ENCODE measurements around the gene C2orf76. TPM values are rescaled to one million over a fixed set of nuclear protein-coding genes. Genes with fewer than 3 reads are reported as not detected.

The C2orf76 gene
- total and polyA plus RNA-seq, 2 of the 4 experiments (the other 2 are of a cell fraction): 10.6 to 12.6 TPM

DNA sequence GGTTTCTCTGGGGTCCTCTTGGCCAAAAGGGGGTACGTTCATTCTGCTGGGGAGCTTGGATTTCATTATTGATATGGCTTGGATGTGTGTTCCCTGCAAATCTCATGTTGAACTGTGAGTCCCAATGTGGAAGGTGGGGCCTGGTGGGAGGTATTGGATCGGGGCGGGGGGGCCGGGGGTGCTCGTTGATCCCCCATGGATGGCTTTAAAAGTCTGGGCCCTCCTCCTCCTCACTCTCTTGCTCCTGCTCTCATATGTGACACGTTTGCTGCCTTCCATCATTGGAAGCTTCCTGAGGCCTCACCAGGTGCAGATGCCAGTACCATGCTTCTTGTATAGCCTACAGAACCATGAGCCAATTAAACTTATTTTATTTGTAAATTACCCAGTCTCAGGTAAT is 11.9 kb upstream of the C2orf76 start:
- no peaks in the 10 kb centered on the region for H3K9me1 ChIP-seq (ENCODE audit: insufficient read depth, low read length)
- no peaks in the 10 kb centered on the region for H3K9me3 ChIP-seq (ENCODE audit: control insufficient read depth, insufficient read depth, low read length)
- intact Hi-C loops (cut with micrococcal nuclease) (no loop called here), in situ Hi-C loops (cut with MboI; ENCODE audit: low sequenced_read_pairs) (no loop called here), dilution Hi-C loops (cut with HindIII; ENCODE audit: low sequenced_read_pairs, unreplicated experiment) (no loop called here)
- H2BK15ac ChIP-seq (ENCODE audit: low read depth, low read length): no peak overlapping the region
- no peak overlapping the region for H3K4ac ChIP-seq (ENCODE audit: low read depth, low read length)
- no peak overlapping the region for H3K23ac ChIP-seq (ENCODE audit: low read depth, low read length)
- H4K20me1 ChIP-seq (ENCODE audit: insufficient read depth, low read length): no peaks in the 10 kb centered on the region
- H3K4me3 ChIP-seq (ENCODE audit: insufficient read depth, low read depth, low read length): no peak overlapping the region
- no peaks in the 10 kb centered on the region for H3K79me1 ChIP-seq (ENCODE audit: low read depth in 1 of 2, low read length in 2 of 2)
- POLR2A ChIA-PET (ENCODE audit: unreplicated experiment): no interaction called here
- CTCF ChIA-PET: no interaction called here
- no peak overlapping the region for H3K4me2 ChIP-seq (ENCODE audit: low read depth, low read length)
- H2BK120ac ChIP-seq (ENCODE audit: low read depth, low read length): no peak overlapping the region
- no peak for DNase-seq
- WGBS, 2 experiments (ENCODE audit: extremely low coverage in 2 of 2, insufficient read length in 1 of 2): no CpG with 5 or more reads among the region's 6 CpGs
- no peak overlapping the region for H2AK5ac ChIP-seq (ENCODE audit: low read depth, low read length)
- H4K5ac ChIP-seq (ENCODE audit: low read depth, low read length): no peak overlapping the region
- H4K91ac ChIP-seq (ENCODE audit: insufficient read depth, low read depth, low read length): no peak overlapping the region
- H3K14ac ChIP-seq (replicated peaks; ENCODE audit: low read depth, low read length): no peak overlapping the region
- no peaks in the 10 kb centered on the region; the same call in 1 of the 2 replicates for H3K27me3 ChIP-seq (ENCODE audit: control insufficient read depth, insufficient read depth, low read length)
- no peak overlapping the region for H2AFZ ChIP-seq (replicated peaks; ENCODE audit: low read length, poor library complexity)
- no peak for ATAC-seq (ENCODE audit: low read depth)
- H3K9ac ChIP-seq (ENCODE audit: low read depth, low read length): no peak overlapping the region
- H4K8ac ChIP-seq (ENCODE audit: low read depth in 2 of 2, low read length in 2 of 2): no peak overlapping the region
- no peaks in the 10 kb centered on the region for H3K4me1 ChIP-seq (ENCODE audit: control insufficient read depth, insufficient read depth, low read length)
- no peak overlapping the region for H3K18ac ChIP-seq (ENCODE audit: low read depth, low read length)
- peaks cover under 1% of the 10 kb centered on the region; the same call in 1 of the 2 replicates for H3K36me3 ChIP-seq (ENCODE audit: control insufficient read depth, insufficient read depth, low read length)
- H3K27ac ChIP-seq (ENCODE audit: insufficient read depth, low read length): no peak overlapping the region
- no peak overlapping the region for H2BK5ac ChIP-seq (ENCODE audit: low read depth, low read length, poor library complexity, severe bottlenecking)
- H2BK20ac ChIP-seq (ENCODE audit: low read depth, low read length): no peak overlapping the region
- TF ChIP-seq NFE2L2 (IDR thresholded peaks at IDR 0.05; ENCODE audit: low read depth, low read length) (no peak), RFX5 (IDR thresholded peaks at IDR 0.05; ENCODE audit: low read depth, low read length) (no peak), MAZ (IDR thresholded peaks at IDR 0.05; ENCODE audit: borderline replicate concordance, low read depth, low read length) (no peak), RCOR1 (IDR thresholded peaks at IDR 0.05; ENCODE audit: insufficient replicate concordance, low read length) (no peak), CHD1 (IDR thresholded peaks at IDR 0.05; ENCODE audit: low read depth, low read length) (no peak), SMC3 (IDR thresholded peaks at IDR 0.05; ENCODE audit: low read depth, low read length) (no peak), MXI1 (IDR thresholded peaks at IDR 0.05; ENCODE audit: borderline replicate concordance, low read depth, low read length) (no peak), FOS (IDR thresholded peaks at IDR 0.05; ENCODE audit: low read depth, low read length) (no peak), POLR2A (IDR thresholded peaks at IDR 0.05; ENCODE audit: low read depth, low read length) (no peak), CEBPB (IDR thresholded peaks at IDR 0.05; ENCODE audit: low read depth, low read length) (no peak), RAD21 (IDR thresholded peaks at IDR 0.05; ENCODE audit: low read length) (no peak)
- TF ChIP-seq, protein P1, sequence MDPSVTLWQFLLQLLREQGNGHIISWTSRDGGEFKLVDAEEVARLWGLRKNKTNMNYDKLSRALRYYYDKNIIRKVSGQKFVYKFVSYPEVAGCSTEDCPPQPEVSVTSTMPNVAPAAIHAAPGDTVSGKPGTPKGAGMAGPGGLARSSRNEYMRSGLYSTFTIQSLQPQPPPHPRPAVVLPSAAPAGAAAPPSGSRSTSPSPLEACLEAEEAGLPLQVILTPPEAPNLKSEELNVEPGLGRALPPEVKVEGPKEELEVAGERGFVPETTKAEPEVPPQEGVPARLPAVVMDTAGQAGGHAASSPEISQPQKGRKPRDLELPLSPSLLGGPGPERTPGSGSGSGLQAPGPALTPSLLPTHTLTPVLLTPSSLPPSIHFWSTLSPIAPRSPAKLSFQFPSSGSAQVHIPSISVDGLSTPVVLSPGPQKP (IDR thresholded peaks at IDR 0.05; ENCODE audit: borderline replicate concordance, low read depth, low read length): no peak
- TF ChIP-seq, protein P2, sequence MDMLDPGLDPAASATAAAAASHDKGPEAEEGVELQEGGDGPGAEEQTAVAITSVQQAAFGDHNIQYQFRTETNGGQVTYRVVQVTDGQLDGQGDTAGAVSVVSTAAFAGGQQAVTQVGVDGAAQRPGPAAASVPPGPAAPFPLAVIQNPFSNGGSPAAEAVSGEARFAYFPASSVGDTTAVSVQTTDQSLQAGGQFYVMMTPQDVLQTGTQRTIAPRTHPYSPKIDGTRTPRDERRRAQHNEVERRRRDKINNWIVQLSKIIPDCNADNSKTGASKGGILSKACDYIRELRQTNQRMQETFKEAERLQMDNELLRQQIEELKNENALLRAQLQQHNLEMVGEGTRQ (IDR thresholded peaks at IDR 0.05; ENCODE audit: low read depth, low read length): no peak
- BruUV-seq (replicated peaks): no TSS peak
- H3K56ac ChIP-seq (ENCODE audit: extremely low read depth, insufficient read depth, low read length): no peak overlapping the region
- H2AK9ac ChIP-seq (replicated peaks; ENCODE audit: low read depth, low read length, poor library complexity): no peak overlapping the region
